Measurements from ENCODE around the gene CYP46A1. TPM values are rescaled to one million over a fixed set of nuclear protein-coding genes. Genes with fewer than 3 reads are reported as not detected.

The CYP46A1 gene
- total RNA-seq, 3 donors from 2014 or later (not counting 1 experiment from before 2014, with no cell fraction given): 0.09 to 0.45 (median 0.09) TPM

DNA sequence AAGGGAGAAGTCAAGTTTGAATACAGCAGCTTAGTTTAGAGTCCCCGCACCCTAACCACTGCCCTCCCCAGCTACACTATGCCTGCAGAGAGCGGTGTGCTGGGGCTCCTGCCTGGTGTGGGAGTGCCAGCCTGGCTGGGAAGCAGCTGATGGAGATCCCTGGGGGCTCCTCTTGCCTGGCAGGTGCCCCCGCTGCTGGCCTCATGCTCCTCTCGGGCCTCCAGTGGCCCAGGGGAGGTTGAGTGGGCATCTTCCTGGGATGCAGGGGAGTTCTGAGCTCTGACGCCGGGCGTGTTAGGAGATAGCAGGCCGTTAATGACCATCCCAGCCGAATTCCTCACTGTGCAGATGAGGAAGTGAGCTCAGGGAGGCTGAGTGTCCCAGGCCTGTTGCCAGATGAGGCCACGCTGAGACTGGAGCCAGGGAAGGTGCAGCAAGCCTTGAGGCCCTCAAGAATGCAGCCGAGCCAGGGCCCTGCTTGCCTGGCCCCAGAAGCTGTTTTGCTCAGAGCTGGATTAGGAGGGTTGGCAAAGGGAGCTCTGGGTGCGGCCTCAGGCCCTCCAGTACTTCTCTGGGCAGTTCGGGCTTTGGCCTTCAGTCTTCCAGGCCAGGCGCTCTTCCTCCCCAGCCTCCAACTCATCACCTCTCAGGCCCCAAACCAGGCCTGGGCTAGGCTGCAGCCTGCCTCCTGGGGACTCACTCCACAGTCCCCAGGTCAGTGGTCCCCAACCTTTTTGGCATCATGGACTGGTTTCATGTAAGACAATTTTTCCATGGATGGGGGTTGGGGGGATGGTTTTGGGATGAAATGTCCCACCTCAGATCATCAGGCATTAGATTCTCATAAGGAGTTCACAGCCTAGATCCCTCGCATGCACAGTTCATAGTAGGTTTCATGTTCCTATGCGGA is 6.6 kb upstream of the CYP46A1 start:
- 93% methylated on average over 16 of the region's 16 CpGs for WGBS (ENCODE audit: insufficient coverage)
- ATAC-seq (no peak), DNase-seq (no peak)
- Histone ChIP-seq H3K27ac (ENCODE audit: low read length) (no peak overlapping the region), H3K36me3 (ENCODE audit: control insufficient read depth, insufficient read depth, low read length) (no peaks in the 10 kb centered on the region), H3K27me3 (ENCODE audit: control insufficient read depth, insufficient read depth, low read length) (no peaks in the 10 kb centered on the region), H3K9me3 (ENCODE audit: control insufficient read depth, insufficient read depth, low read length) (peaks cover 8% of the 10 kb centered on the region), H3K4me1 (ENCODE audit: control insufficient read depth, insufficient read depth, low read length) (peaks cover 27% of the 10 kb centered on the region), H3K4me3 (ENCODE audit: low read length) (no peak overlapping the region)
- H3K27me3 Mint-ChIP-seq (ENCODE audit: low read depth in 2 of 2): peaks cover 0 to 1% of the 10 kb centered on the region in 2 donors
- TF ChIP-seq, protein P1, sequence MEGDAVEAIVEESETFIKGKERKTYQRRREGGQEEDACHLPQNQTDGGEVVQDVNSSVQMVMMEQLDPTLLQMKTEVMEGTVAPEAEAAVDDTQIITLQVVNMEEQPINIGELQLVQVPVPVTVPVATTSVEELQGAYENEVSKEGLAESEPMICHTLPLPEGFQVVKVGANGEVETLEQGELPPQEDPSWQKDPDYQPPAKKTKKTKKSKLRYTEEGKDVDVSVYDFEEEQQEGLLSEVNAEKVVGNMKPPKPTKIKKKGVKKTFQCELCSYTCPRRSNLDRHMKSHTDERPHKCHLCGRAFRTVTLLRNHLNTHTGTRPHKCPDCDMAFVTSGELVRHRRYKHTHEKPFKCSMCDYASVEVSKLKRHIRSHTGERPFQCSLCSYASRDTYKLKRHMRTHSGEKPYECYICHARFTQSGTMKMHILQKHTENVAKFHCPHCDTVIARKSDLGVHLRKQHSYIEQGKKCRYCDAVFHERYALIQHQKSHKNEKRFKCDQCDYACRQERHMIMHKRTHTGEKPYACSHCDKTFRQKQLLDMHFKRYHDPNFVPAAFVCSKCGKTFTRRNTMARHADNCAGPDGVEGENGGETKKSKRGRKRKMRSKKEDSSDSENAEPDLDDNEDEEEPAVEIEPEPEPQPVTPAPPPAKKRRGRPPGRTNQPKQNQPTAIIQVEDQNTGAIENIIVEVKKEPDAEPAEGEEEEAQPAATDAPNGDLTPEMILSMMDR (IDR thresholded peaks at IDR 0.05): no peak
- H3K4me1 Mint-ChIP-seq: peaks cover 0 to 13% of the 10 kb centered on the region in 2 donors
- no peaks in the 10 kb centered on the region for H3K36me3 Mint-ChIP-seq
- no peak overlapping the region for H3K4me3 Mint-ChIP-seq
- no peaks in the 10 kb centered on the region for H3K9me3 Mint-ChIP-seq
- intact Hi-C loops (cut with micrococcal nuclease): no loop called here
- no peak overlapping the region for H3K27ac Mint-ChIP-seq

DNA sequence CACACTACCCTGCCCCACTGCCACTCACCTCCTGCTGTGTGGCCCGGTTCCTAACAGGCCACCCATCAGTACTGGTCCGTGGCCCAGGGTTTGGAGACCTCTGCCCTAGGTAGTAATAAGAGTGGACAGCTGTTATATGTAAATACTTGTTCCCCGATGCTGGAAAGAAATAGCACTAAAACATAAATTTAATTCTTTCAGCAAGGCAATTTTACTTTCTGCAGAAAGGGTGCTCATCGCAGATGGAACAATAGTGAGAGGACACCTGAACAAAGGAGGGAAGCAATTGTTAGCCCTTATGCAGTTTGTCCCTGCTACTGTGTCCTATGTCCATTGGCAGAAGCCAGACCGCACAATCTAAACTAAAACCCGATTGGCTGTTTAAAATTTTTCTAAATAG is 5.9 kb upstream of the CYP46A1 start:
- intact Hi-C loops (cut with micrococcal nuclease): no loop called here
- WGBS (ENCODE audit: insufficient coverage): 93% methylated on average over 6 of the region's 6 CpGs
- TF ChIP-seq, protein P1 (IDR thresholded peaks at IDR 0.05): no peak
- Mint-ChIP-seq H3K4me3 (no peak overlapping the region), H3K36me3 (no peaks in the 10 kb centered on the region), H3K4me1 (peaks cover 6 to 17% of the 10 kb centered on the region in 2 donors), H3K27ac (no peak overlapping the region), H3K9me3 (no peaks in the 10 kb centered on the region), H3K27me3 (ENCODE audit: low read depth in 2 of 2) (peaks cover 0 to 2% of the 10 kb centered on the region in 2 donors)
- H3K4me3 ChIP-seq (ENCODE audit: low read length): no peak overlapping the region
- H3K9me3 ChIP-seq (ENCODE audit: control insufficient read depth, insufficient read depth, low read length): peaks cover 8% of the 10 kb centered on the region
- H3K4me1 ChIP-seq (ENCODE audit: control insufficient read depth, insufficient read depth, low read length): peaks cover 27% of the 10 kb centered on the region
- no peaks in the 10 kb centered on the region for H3K27me3 ChIP-seq (ENCODE audit: control insufficient read depth, insufficient read depth, low read length)
- no peak overlapping the region for H3K27ac ChIP-seq (ENCODE audit: low read length)
- ATAC-seq (no peak), DNase-seq (no peak)
- no peaks in the 10 kb centered on the region for H3K36me3 ChIP-seq (ENCODE audit: control insufficient read depth, insufficient read depth, low read length)

DNA sequence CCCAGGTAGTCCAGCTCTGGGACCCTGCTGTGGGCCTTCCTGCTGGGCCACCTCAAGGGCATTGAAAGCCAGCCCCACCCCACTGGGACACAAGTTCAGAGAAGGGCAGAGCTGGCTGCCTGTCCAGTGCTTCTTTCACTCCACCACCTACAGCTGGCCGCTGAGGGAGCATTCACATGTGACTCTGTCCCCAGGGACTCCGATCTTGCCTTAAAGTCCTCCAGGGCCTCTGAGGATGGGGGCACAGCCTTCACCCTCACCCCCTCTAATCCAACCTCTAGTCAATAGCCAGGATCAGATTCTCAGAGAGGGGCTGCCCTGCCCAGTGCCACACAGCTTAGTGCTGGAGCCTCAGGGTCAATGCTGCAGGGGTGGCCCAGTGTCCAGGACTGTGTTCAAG is 5.0 kb upstream of the CYP46A1 start:
- H3K27me3 ChIP-seq (ENCODE audit: control insufficient read depth, insufficient read depth, low read length): no peaks in the 10 kb centered on the region
- H3K9me3 ChIP-seq (ENCODE audit: control insufficient read depth, insufficient read depth, low read length): peaks cover 8% of the 10 kb centered on the region
- Mint-ChIP-seq H3K27me3 (ENCODE audit: low read depth in 2 of 2) (peaks cover 0 to 2% of the 10 kb centered on the region in 2 donors), H3K36me3 (no peaks in the 10 kb centered on the region), H3K27ac (no peak overlapping the region), H3K9me3 (no peaks in the 10 kb centered on the region), H3K4me3 (no peak overlapping the region), H3K4me1 (peaks cover 7 to 23% of the 10 kb centered on the region in 2 donors)
- intact Hi-C loops (cut with micrococcal nuclease): no loop called here
- H3K4me3 ChIP-seq (ENCODE audit: low read length): no peak overlapping the region
- TF ChIP-seq, protein P1 (IDR thresholded peaks at IDR 0.05): no peak
- ATAC-seq: no peak
- H3K4me1 ChIP-seq (ENCODE audit: control insufficient read depth, insufficient read depth, low read length): peaks cover 28% of the 10 kb centered on the region
- H3K36me3 ChIP-seq (ENCODE audit: control insufficient read depth, insufficient read depth, low read length): no peaks in the 10 kb centered on the region
- no peak for DNase-seq
- WGBS (ENCODE audit: insufficient coverage): 93% methylated on average over 2 of the region's 2 CpGs
- no peak overlapping the region for H3K27ac ChIP-seq (ENCODE audit: low read length)
